H9 (cell line): ENCODE measurements around the gene ERAL1. TPM values are rescaled to one million over a fixed set of nuclear protein-coding genes. Genes with fewer than 3 reads are reported as not detected.

ENCODE experiments used
- DNase-seq: peaks from one replicate; pipeline ENCODE4 v3.0.0-alpha.2; 2017
- H2AFZ ChIP-seq: one replicate; pipeline ENCODE4 v1.6.1; 2013; ENCODE audit warnings: mild to moderate bottlenecking, low read length, control low read depth, moderate library complexity
- H2AK5ac ChIP-seq: 2 replicates; pipeline ENCODE4 v1.6.1; 2013; ENCODE audit warnings: low read length, control low read depth, mixed read lengths; ENCODE audit not compliant: insufficient read length
- H2BK120ac ChIP-seq: one replicate; pipeline ENCODE4 v1.6.1; 2013; ENCODE audit warnings: low read depth, mild to moderate bottlenecking, low read length, control low read depth, inconsistent platforms; ENCODE audit not compliant: poor library complexity, severe bottlenecking
- H2BK12ac ChIP-seq: 2 replicates; pipeline ENCODE4 v1.6.1; 2013; ENCODE audit warnings: low read length, control low read depth, mixed read lengths, low read depth; ENCODE audit not compliant: insufficient read length
- H2BK15ac ChIP-seq: 2 replicates; pipeline ENCODE4 v1.6.1; 2013; ENCODE audit warnings: low read depth, low read length, control low read depth
- H2BK20ac ChIP-seq: one replicate; pipeline ENCODE4 v1.6.1; 2013; ENCODE audit warnings: low read depth, mild to moderate bottlenecking, low read length, control low read depth, inconsistent platforms; ENCODE audit not compliant: poor library complexity, severe bottlenecking
- H2BK5ac ChIP-seq: 2 replicates; pipeline ENCODE4 v1.6.1; 2013; ENCODE audit warnings: low read length, control low read depth, mixed read lengths; ENCODE audit not compliant: insufficient read length
- H3K14ac ChIP-seq: 2 replicates; pipeline ENCODE4 v1.6.1; 2013; ENCODE audit warnings: low read length, control low read depth; ENCODE audit not compliant: insufficient read depth
- H3K18ac ChIP-seq: 2 replicates; pipeline ENCODE4 v1.6.1; 2013; ENCODE audit warnings: low read depth, mild to moderate bottlenecking, mixed read lengths, low read length, control low read depth; ENCODE audit not compliant: insufficient read length
- H3K23ac ChIP-seq: 2 replicates; pipeline ENCODE4 v1.6.1; 2013; ENCODE audit warnings: low read length, control low read depth, mixed read lengths, low read depth; ENCODE audit not compliant: insufficient read length
- H3K23me2 ChIP-seq: 2 replicates; pipeline ENCODE4 v1.6.1; 2013; ENCODE audit warnings: low read depth, mild to moderate bottlenecking, mixed read lengths, low read length, control low read depth; ENCODE audit not compliant: insufficient read length, poor library complexity, severe bottlenecking
- H3K27ac ChIP-seq: 2 replicates; pipeline ENCODE4 v1.5.1; 2013; ENCODE audit warnings: low read length, control low read depth, mixed read lengths, low read depth; ENCODE audit not compliant: insufficient read length
- H3K27me3 ChIP-seq: 2 replicates; pipeline ENCODE4 v1.6.1; 2013; ENCODE audit warnings: low read length, control low read depth, inconsistent platforms; ENCODE audit not compliant: insufficient read depth
- H3K4ac ChIP-seq: 2 replicates; pipeline ENCODE4 v1.6.1; 2013; ENCODE audit warnings: low read depth, mild to moderate bottlenecking, control low read depth, inconsistent platforms, low read length, moderate library complexity
- H3K4me1 ChIP-seq: 2 replicates; pipeline ENCODE4 v1.6.1; 2013; ENCODE audit warnings: low read length, control low read depth, inconsistent platforms; ENCODE audit not compliant: insufficient read depth
- H3K4me2 ChIP-seq: 2 replicates; pipeline ENCODE4 v1.6.1; 2013; ENCODE audit warnings: low read length, control low read depth, mixed read lengths; ENCODE audit not compliant: insufficient read length, insufficient read depth
- H3K56ac ChIP-seq: 2 replicates; pipeline ENCODE4 v1.6.1; 2013; ENCODE audit warnings: low read depth, mild to moderate bottlenecking, mixed read lengths, low read length, control low read depth; ENCODE audit not compliant: insufficient read length
- H3K79me1 ChIP-seq: 2 replicates; pipeline ENCODE4 v1.6.1; 2013; ENCODE audit warnings: low read depth, mild to moderate bottlenecking, moderate library complexity, low read length, control low read depth, inconsistent platforms; ENCODE audit not compliant: insufficient read depth, poor library complexity, severe bottlenecking
- H3K79me2 ChIP-seq: 2 replicates; pipeline ENCODE4 v1.6.1; 2013; ENCODE audit warnings: low read length, control low read depth, inconsistent platforms; ENCODE audit not compliant: insufficient read depth
- H3K9ac ChIP-seq: 2 replicates; pipeline ENCODE4 v1.6.1; 2013; ENCODE audit warnings: low read length, control low read depth, mixed read lengths; ENCODE audit not compliant: insufficient read length; ENCODE audit errors: extremely low read depth
- H3K9me3 ChIP-seq: one replicate; pipeline ENCODE4 v1.6.1; 2013; ENCODE audit warnings: low read depth, low read length, inconsistent platforms; ENCODE audit not compliant: control insufficient read depth
- H3T11ph ChIP-seq: one replicate; pipeline ENCODE4 v1.6.1; 2013; ENCODE audit warnings: mild to moderate bottlenecking, low read length, control low read depth, inconsistent platforms
- H4K20me1 ChIP-seq: one replicate; pipeline ENCODE4 v1.6.1; 2013; ENCODE audit not compliant: control insufficient read depth, insufficient read length, insufficient read depth
- H4K5ac ChIP-seq: 2 replicates; pipeline ENCODE4 v1.6.1; 2013; ENCODE audit warnings: low read depth, mild to moderate bottlenecking, mixed read lengths, low read length, control low read depth; ENCODE audit not compliant: insufficient read length
- H4K8ac ChIP-seq: replicated peaks from 2 replicates; pipeline ENCODE4 v1.6.1; 2013; ENCODE audit warnings: low read length, control low read depth, mixed read lengths, low read depth; ENCODE audit not compliant: insufficient read length
- H4K91ac ChIP-seq: 2 replicates; pipeline ENCODE4 v1.6.1; 2013; ENCODE audit warnings: low read depth, mild to moderate bottlenecking, moderate library complexity, mixed read lengths, low read length, control low read depth; ENCODE audit not compliant: insufficient read length
- H3K27ac Mint-ChIP-seq, 3 experiments: 2 replicates in 2 of 3; 3 replicates in 1 of 3; pipeline ENCODE4 v1.8.0; 2020 to 2021; ENCODE audit warnings: mixed read lengths in 3 of 3, mild to moderate bottlenecking in 1 of 3, moderate library complexity in 1 of 3
- H3K27me3 Mint-ChIP-seq: 2 replicates; pipeline ENCODE4 v1.8.0; 2021; ENCODE audit warnings: low read depth, mild to moderate bottlenecking, moderate library complexity, mixed read lengths
- H3K36me3 Mint-ChIP-seq, 3 experiments: 2 replicates in 2 of 3; 3 replicates in 1 of 3; pipeline ENCODE4 v1.8.0; 2020 to 2021; ENCODE audit warnings: low read depth in 3 of 3, mixed read lengths in 3 of 3; ENCODE audit not compliant: insufficient read depth in 1 of 3
- H3K4me1 Mint-ChIP-seq, 2 experiments: 2 replicates each; pipeline ENCODE4 v1.8.0; 2020; ENCODE audit warnings: mixed read lengths in 2 of 2
- H3K4me3 Mint-ChIP-seq, 2 experiments: 2 replicates in 1 of 2; 3 replicates in 1 of 2; pipeline ENCODE4 v1.8.0; 2020 to 2021; ENCODE audit warnings: mild to moderate bottlenecking in 2 of 2, mixed read lengths in 2 of 2, moderate library complexity in 1 of 2
- H3K9me3 Mint-ChIP-seq, 2 experiments: 2 replicates in 1 of 2; 3 replicates in 1 of 2; pipeline ENCODE4 v1.8.0; 2020; ENCODE audit warnings: mild to moderate bottlenecking in 2 of 2, mixed read lengths in 2 of 2, moderate library complexity in 1 of 2
- CTCF ChIP-seq: fragments of 200-600 bp; sonication (generic); conservative IDR thresholded peaks from 3 replicates; pipeline ENCODE4 v1.8.0; 2021; ENCODE audit warnings: antibody characterized with exemption, mild to moderate bottlenecking
- WGBS: extraction: QIAGEN DNeasy Blood & Tissue Kit; methylation state at CpG from one replicate; pipeline ENCODE4 v1.1.7; 2013; ENCODE audit warnings: missing lambda C conversion rate, low lambda C conversion rate, mixed read lengths; ENCODE audit not compliant: insufficient read length; ENCODE audit errors: extremely low coverage; 5-methylcytosine and 5-hydroxymethylcytosine counted together
- total RNA-seq: library from RNA; stranded (reverse); gene quantifications from 2 replicates; pipeline ENCODE4 v1.2.1, GENCODE V29; 2021

Gene ERAL1
- total RNA-seq, 1 experiment from 2014 or later, result 67.8 TPM

- H2BK20ac ChIP-seq, result no peak overlapping the region
- no peak overlapping the region for H2BK5ac ChIP-seq
- WGBS, result no CpG with 5 or more reads among the region's 6 CpGs
- DNase-seq, result no peak
- H3K56ac ChIP-seq, result no peak overlapping the region
- H3K9me3 Mint-ChIP-seq, result no peaks in the 10 kb centered on the region
- no peak overlapping the region for H2AK5ac ChIP-seq
- H3K27me3 Mint-ChIP-seq, result peaks cover 15% of the 10 kb centered on the region
- peaks cover 0 to 12% of the 10 kb centered on the region in 2 experiments; a peak in 2 of 4 replicates for H3K4me1 Mint-ChIP-seq
- no peaks in the 10 kb centered on the region for H3K79me2 ChIP-seq
- H4K20me1 ChIP-seq, result no peaks in the 10 kb centered on the region
- peak overlapping the region; percentile 50 for H2BK12ac ChIP-seq
- no peak overlapping the region for H3T11ph ChIP-seq
- H3K4ac ChIP-seq, result no peak overlapping the region
- no peak overlapping the region for H3K23ac ChIP-seq
- no peaks in the 10 kb centered on the region for H3K27me3 ChIP-seq
- H4K8ac ChIP-seq, result no peak overlapping the region
- peak overlapping the region in 1 of 3 experiments; percentile 68; a peak in 4 of 7 replicates for H3K27ac Mint-ChIP-seq
- H3K79me1 ChIP-seq, result no peaks in the 10 kb centered on the region
- H3K36me3 Mint-ChIP-seq, result no peaks in the 10 kb centered on the region
- H4K91ac ChIP-seq, result no peak overlapping the region
- H4K5ac ChIP-seq, result no peak overlapping the region
- H3K4me2 ChIP-seq, result no peak overlapping the region
- H3K4me1 ChIP-seq, result no peaks in the 10 kb centered on the region
- no peak overlapping the region for H3K18ac ChIP-seq
- no peak overlapping the region for H3K27ac ChIP-seq
- no peaks in the 10 kb centered on the region for H3K23me2 ChIP-seq
- H3K9ac ChIP-seq, result no peak overlapping the region
- H3K4me3 Mint-ChIP-seq, result no peak overlapping the region
- H3K9me3 ChIP-seq, result no peaks in the 10 kb centered on the region
- H3K14ac ChIP-seq, result no peak overlapping the region; the same call in 1 of the 2 replicates
- H2BK120ac ChIP-seq, result no peak overlapping the region
- H2AFZ ChIP-seq, result no peak overlapping the region
- no peak overlapping the region for H2BK15ac ChIP-seq
- TF ChIP-seq CTCF, result no peak
Observed at GRCh38 chr17:28871056-28871579, 16.3 kb downstream of the ERAL1 start.
